GM23248 (cell line): ENCODE data around the gene EML3.

Experiments used
- EZH2 ChIP-seq: fragments of 200-600 bp; sonication (generic); IDR thresholded peaks from 2 replicates; pipeline ENCODE4 v1.6.1; 2018; ENCODE audit warnings: antibody characterized with exemption, mild to moderate bottlenecking; ENCODE audit not compliant: insufficient read depth, poor library complexity, severe bottlenecking
- EZH2phosphoT487 ChIP-seq: fragments of 200-600 bp; sonication (generic); IDR thresholded peaks from 2 replicates; pipeline ENCODE4 v1.6.1; 2018; ENCODE audit warnings: antibody characterized with exemption, moderate library complexity, mild to moderate bottlenecking, low read depth; ENCODE audit not compliant: insufficient read depth

- TF ChIP-seq EZH2, result no peak
- TF ChIP-seq EZH2phosphoT487, result no peak
Measured at GRCh38 chr11:62615521-62615920, 2.9 kb upstream of the EML3 start.
